Measurements from ENCODE around the gene GABRB1.
"Not testable (repeated sequence)": the region's sequence is repeated elsewhere in the genome, so short reads cannot be mapped to it uniquely, and the experiment has no call there.

The GABRB1 gene

DNA sequence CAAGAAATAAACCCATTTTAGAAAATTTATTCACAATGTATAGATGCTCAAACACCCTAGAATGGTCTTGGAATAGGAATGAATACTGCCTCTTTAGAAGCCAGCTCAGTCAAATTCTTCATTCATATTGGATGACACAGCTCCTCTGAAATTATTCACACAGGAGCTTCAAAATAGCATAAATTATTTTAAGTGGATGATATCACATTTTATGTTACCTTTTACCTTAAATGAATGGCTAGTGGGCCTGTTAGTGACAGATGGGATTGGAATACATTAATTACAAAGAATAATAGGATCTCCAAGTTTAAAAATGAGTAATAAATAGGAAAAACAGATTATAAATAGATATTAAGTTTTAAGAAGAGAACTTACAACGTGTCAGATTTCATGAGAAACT lies 184.4 kb downstream of the GABRB1 start:
- no peak for DNase-seq

DNA sequence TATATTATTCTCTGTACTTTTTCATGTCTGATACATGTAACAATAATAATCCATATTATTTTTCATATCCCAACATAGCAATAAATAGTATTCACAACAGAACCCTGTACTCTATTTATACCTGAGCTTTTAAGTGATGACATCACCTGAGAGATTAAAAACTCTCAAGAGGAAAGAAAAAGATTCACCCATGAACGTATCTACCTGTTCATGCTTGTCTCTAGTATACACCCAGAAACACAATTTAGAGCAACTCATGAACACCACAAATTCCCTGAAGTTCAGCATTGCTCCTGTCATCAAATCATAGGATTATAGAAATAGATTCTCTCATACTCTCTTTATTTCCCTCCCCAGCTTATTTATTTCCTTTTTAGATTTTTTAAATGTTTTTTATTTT lies 185.9 kb downstream of the GABRB1 start:
- DNase-seq, result no peak

DNA sequence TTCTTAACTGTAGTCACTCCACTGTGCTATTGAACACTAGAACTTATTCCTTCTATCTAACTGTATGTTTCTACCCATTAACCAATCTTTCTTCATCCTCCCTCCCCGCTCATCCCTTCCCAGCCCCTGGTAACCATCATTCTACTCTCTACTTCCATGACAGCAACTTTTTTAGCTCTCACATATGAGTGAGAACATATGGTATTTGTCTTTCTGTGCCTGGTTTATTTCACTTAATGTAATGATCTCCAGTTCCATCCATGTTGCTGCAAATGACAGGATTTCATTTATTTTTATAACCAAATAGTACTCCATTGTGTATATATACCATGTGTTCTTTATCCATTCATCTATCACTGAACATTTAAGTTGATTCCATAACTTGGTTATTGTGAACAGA lies 186.5 kb downstream of the GABRB1 start:
- DNase-seq, result no peak

DNA sequence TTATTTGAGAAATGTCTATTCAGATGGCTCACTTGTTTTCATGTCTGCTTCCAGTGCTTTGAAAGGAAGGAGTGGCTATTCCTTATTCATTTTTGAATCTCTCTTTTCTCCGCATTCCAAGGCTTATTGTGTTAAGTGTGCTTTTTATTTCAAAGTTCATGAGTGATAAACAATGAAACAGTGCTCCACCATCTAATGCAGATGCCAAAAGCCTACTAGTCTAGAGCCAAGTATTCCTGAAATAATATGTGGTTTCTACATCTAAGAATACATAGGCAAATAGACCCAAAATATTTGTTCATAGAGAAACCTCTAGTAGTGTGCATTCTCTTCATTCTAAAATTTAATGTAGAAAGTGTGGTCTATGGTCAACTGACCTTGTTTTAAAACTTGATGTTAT lies 187.3 kb downstream of the GABRB1 start:
- no peak for DNase-seq

DNA sequence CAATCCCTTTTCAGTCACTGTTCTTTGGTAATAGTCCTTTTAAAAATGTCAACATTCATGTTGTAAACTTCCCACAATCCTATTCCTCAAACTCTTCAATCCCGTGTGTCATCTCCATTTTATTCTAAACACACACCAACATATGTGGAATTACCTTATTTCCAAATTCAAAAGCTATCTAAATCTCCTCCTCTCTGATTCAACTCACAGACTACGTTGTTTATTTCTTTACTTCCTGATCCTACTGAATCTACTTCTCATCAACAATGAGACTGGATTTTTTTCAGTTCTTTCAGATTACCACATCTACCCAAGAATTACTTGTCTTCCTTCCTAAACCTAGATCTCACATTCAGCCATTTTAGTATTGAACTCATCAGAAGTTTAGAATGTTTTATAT lies 188.2 kb downstream of the GABRB1 start:
- no peak for DNase-seq

DNA sequence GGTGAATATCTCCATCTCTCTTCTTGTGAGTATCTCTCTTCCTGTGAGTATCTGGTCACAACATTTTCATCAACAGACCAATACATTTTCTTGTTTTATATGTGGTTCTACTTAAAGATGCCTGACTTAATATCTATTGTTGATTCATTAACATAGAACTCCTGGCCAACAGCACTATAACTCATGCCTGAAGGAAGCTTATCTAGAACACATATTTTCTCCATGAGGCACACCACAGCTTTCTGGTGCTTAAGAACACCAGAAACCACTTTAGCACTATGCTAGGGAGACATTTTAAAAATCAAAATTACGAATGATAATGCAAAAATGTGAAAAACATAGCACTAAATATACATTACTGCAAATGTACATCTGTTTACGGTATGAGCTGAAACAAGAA lies 190.4 kb downstream of the GABRB1 start:
- no peak for DNase-seq

DNA sequence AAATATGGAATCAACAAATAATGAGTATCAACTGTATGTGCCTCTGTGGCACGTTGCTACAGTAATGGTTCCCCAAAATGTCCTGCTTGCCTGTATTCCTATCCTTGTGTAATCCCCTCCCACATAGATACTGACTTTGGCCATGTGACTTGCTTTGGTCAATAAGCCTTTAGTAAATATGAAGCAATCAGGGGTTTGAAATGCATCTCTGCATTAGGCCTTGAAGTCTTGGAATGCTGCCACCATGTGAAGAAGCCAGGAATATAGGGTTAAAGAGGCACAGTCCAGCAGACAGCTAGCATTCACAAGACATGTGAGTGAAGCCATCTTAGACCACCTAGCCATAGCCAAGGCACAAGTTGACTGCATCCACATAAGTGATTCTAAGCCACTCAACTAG lies 190.9 kb downstream of the GABRB1 start:
- DNase-seq, result no peak

DNA sequence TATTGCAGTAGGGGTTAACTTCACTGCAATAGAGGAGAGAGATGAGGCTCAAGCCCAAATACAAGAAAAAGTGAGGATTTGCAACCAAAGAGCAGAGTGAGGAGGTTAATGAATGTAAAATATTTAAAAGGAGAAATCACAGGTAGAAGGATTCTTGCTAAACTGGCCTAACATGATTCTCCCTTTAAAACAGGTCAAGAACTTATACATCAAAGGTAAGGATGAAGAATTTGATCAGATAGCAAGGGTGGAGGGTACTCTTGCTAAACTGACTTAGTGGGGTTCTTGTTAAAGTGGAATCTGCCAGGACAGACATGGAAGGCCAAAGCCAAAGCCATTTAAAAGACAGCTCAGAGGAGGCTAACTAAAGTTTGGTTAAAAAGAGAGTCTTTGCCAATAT lies 193.0 kb downstream of the GABRB1 start:
- no peak for DNase-seq

DNA sequence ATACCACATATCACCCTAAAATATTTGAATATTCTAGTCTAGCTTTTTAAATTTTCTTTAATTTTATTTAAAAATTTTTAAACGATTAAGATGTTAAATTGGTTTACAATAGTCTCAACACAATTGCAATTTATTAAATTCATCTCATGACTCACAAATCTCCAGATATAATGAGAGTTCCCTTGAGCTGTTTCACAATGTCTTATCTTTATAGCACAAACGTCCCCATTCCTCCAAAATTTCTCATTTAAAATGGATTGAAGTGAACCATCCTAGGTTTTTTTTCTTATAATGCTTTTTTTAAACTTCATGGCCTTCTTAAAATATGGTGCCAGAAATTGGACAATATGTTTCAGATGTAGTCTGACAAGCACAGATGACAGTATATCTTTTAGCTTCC lies 204.4 kb downstream of the GABRB1 start:
- DNase-seq, result no peak

DNA sequence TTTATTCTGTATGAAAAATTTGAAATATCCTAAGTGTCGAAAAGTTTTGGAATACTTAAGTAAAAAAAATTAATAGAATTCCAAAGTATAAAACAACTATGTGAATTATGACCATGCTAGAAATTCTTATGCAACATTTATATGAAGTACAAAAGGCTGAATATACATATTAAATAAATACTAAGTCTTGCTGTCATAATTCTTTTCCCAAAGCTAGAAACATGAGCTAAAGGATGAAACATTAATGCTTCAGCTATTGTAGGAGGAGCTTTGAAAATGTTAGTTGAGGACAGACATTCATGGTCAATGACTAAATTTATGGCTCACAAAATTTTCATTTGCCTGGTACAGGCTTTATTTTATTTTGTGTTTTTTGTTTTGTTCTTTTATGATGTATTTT lies 207.3 kb downstream of the GABRB1 start:
- DNase-seq, result no peak

DNA sequence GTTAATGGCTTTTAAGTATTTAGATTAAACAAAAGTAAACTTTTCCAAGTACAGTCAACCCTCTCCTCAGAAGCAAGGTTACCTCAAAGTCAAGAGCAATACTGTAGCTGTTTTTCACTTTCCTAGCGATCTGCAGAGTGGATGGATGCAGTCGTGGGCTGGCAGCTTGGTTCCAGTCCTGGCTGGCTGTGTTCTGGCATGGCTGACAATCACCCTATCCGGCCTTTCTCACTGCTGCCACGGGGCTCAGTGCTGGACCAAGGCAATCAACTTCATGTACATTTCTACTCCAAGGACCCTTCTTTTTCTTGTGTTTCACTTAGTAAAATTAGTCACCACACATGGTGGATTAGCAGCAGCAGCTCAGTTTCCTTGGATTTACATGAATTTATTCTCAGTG lies 208.3 kb downstream of the GABRB1 start:
- no peak for DNase-seq

DNA sequence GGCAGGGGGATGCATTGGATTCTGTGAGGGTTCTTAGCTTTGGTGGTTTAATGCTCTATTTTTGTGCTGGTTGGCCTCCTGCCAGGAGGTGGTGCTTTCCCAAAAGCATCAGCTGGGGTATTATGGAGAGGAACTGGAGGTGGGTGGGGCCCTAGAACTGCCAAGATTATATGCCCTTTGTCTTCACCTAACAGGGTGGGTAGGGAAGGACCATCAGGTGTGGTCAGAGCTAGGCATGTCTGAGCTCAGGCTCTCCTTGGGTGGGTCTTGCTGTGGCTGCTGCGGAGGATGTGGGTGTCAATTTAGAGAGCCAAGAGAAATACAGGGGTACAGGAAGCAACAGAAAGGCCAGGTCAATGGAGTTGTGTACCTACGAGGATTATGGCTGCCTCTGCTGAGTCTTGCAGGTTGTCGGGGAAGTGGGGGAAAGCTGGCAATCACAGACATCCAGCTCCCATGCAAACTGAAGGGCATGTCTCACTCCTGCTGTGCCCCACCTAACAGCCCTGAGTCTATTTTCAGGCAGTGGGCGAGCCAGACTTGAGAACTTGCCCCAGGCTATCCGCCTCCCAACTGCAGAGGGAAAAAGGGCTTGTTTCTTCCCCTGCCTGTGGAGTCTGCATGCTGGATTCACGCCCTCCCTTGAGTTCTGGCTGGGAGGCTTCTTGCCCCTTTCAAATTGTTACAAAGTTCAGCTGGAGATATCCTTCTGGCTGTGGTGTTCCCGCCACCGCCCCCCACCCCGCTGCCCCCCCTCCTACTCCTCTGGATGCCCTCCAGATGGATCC lies 220.2 kb downstream of the GABRB1 start:
- no peak for DNase-seq

DNA sequence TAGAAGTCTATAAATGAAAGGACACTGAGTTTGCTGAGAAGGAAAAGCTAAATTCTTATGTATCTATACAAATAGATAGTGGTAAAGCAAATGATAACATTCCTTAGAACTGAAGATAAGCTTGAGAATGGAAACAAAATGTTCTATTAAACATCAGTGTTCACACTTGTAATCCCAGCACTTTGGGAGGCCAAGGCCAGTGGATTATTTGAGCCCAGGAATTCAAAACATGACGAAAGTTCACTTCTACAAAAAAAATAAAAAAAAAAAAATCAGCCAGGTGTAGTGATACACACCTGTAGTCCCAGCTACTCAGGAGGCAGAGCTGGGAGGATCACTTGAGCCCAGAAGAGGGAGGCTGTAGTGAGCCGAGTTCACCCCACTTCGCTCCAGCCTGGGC lies 232.4 kb downstream of the GABRB1 start:
- DNase-seq, result no peak

DNA sequence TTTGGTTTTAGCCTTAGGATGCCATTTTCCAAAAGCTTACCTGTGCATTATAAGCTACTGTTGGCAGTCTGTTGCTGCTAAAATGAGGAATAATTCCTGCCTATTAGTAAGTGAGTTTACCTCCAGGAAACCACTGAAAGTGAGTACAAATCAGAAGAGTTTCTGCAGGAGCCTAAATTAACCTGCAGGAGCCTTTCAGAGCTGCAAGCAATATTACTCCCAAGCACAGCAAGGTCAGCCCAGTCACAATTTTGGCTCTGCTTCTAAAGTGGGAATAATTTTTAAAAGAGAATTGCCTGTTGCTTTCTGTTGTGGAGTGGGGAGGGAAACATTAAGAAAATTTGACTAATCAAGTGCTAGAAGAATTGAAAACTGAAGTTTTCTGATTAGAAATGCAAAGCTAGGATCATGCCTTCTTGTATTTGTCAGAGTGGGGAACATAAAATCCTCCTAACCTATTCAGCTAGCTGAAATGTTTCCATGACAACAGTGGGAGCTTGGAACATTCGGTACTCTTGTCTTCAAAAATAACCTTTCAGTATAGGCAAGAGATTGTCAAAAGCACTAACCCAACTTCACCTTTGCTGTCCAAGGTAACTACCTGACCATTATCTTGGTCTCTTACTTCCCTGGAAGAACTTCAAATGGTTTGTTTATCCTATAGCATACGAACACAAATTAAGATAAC lies 239.0 kb downstream of the GABRB1 start:
- DNase-seq, result no peak

DNA sequence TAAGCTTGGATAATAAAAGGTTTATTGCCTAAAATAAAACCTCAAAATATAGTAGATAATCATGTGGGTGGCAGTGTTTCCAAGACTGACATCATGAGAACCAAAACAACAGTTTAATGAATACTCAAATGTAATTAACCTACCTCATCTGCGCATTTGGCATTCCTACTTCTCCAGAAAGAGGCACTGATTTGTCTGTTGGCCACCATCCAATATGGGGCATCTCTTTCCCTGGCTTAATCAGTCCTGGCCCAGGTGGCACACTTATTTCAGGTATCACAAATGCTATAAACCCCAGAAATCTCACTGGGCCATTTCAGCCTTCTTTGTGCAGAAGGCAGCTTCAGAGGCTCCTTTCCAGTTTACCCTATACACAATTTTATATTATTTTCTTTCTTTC lies 239.9 kb downstream of the GABRB1 start:
- no peak for DNase-seq

DNA sequence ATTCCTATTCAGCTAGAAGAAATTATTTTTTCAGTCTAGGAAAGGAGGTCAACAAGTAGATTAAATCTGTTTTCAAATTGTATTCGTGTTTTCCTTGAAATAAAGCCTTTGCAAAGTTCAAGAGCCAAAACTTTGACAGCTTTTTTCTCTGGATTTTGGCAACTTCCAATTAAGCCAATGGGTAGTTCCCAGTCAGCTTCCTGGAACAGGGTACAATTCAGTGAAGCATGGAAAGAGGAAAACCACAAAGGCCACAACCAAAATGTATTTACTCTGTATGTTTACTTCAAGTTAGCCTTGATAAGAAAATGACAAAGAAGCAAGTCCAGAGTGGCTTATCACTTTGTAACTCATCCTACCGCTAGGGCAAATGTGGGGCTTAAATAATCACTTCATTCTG lies 243.5 kb downstream of the GABRB1 start:
- DNase-seq, result no peak

DNA sequence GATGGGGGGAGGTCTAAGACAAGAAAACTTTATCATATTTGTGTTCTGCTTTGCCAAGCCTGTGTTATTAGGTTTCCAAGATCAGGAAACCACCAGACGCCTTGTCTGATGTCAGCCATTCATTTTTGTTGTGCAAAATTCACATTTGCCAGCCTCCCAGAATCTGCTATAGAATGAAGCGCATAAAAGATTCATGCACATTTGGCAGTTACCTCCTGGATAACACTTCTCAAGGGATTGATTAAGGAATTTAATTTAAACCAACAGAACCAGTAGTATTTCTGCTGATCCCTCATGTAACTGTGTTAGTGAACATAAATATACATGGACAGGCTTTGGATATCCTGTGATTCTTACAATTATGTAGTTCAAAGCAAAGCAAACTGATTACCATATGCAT lies 244.2 kb downstream of the GABRB1 start:
- no peak for DNase-seq

DNA sequence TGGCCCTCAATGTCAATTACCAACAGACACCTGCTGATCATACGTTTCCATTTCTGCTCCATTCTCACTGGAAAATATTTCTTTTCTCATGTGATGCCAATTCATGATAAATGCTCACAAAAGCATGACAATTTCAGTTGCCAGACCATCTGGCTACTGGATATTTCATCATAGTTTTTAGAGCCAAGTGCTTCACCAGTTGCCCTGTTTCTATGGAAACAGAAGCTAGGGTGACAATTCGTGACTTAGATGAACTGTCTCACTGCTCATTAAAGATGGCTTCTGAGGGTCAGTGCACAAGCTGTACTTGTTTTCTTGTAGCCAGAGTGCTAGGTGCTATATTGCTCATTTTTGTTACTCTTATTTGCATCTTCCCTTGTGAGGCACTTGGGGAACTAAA lies 247.3 kb downstream of the GABRB1 start:
- no peak for DNase-seq

DNA sequence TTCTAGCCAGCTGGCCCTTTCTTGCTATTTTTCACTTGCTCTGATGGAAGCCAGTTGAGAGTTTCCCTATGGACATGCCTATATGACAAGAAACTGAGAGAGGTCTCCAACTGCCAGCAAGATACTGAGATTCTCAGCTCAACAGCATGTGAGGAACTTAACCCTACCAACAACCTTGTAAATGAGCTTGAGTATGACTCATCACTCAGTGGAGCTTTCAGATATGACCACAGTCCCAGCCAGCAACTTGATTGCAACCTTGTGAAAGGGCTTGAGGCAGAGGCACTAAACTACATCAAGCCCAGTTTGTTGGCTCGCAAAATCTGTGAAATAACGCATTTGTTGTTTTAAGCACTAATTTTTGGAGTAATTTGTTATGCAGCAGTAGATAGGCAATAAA lies 256.4 kb downstream of the GABRB1 start:
- DNase-seq, result no peak

DNA sequence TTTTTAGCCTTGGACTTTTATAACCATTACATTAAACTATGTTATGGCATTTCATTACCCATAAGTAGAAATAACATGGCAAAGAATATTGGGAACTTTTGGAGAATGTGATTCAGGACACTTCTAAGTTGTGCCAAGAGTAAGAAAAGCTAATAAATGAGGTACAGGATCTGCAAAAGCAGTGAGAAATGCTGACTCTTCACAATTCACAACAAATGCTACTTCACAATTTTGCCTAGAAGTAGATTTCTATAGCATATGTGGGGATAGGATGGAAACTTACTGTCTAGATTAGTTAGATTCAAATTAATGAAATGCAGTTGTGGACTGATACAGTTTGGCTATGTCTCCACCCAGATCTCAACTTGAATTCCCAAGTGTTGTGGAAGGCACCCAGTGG lies 258.4 kb downstream of the GABRB1 start:
- DNase-seq, result no peak

DNA sequence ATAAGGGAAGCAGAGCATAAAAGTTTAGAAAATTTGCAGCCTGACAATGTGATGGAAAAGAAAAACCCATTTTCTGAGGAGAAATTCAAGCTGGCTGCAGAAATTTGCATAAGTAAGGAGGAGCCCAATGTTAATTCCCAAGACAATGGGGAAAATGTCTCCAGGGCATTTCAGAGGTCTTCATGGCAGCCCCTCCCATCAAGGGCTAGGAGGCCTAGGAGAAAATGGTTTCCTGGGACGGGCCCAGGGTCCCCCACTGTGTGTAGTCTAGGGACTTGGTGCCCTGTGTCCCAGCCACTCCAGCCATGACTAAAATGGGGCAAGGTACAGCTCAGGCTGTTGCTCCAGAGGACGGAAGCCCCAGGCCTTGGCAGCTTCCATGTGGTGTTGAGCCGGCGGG lies 259.5 kb downstream of the GABRB1 start:
- not testable (repeated sequence) for DNase-seq

DNA sequence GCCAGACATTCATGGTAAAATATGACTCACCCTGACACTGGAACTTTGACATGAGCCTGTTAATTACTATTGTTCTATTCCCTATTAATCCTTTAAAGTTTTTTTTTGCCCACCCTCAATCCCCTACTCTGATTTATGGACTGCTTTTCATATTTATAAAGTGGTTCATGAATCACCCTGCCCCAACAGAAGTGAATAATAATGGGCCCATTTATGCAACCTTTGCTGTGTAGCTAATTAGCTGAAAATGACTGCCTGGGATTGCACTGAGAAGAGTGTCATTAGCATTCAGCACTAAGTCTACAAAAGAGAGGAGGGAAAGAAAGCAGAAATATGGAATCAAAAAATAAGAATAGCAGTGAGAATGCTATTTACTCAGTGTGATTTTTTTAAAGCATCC lies 277.8 kb downstream of the GABRB1 start:
- no peak for DNase-seq

DNA sequence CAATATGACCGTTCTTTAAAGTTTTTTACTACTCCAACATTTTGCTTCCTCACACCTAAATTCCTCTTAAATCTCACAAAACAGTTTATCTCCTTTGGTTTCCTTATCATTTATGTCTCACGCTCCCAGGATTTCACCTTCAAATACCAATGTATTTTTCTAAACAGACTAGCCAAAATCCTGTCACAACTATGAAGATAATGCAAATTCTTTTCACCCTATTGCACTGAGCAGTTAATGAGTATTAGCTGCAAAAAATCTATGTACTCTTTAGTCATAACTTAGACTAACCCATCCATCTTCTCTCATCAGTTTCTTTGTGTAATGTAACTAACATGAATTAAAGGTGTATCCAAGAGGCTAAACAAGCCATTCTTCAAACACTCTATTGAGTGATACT lies 280.8 kb downstream of the GABRB1 start:
- no peak for DNase-seq

DNA sequence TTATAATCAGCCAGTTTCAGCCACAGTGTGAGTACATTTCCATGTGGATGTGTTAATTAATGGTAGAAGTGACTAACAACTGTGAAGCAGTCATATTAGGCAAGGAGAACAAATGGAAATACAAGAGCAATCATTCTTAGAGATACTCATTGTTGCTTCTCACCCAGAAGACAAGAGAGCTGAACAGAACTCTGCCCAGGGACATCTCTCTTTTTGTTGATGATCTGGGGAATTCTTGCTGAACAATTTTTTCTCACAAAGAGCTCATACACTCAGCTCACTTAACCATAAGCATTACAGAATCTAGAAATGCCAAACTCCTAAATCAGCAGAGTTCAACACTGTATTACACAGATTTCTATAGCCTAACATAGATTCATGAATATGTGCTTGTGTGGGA lies 282.0 kb downstream of the GABRB1 start:
- no peak for DNase-seq

DNA sequence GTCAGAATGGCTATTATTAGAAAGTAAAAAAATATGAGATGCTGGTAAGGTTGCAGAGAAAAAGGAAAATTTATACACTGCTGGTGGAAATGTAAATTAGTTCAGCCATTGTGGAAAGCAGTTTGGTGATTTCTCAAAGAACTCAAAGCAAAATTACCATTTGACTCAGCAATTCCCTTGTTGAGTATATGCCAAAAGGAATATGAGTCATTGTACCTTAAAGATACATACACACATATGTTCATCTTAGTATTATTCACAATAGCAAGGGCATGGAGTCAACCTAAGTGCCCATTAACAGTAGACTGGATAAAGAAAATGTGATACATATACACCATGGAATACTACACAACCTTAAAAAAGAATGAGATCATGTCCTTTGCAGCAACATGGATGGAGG lies 284.0 kb downstream of the GABRB1 start:
- DNase-seq, result no peak
